ENCODE measurements around the gene CADPS2.

CADPS2 gene

GRCh38 chr7:122311734-122312450, 574.4 kb downstream of the CADPS2 start:
- DNase-seq (ENCODE audit: low read depth in 2 of 2), result no peak

- no peak for DNase-seq (ENCODE audit: low read depth in 2 of 2)
These were observed 575.1 kb downstream of the CADPS2 start for GRCh38 chr7:122311050-122311700.

GRCh38 chr7:122310119-122311021, 575.9 kb downstream of the CADPS2 start:
- DNase-seq (ENCODE audit: low read depth in 2 of 2), result no peak

DNA sequence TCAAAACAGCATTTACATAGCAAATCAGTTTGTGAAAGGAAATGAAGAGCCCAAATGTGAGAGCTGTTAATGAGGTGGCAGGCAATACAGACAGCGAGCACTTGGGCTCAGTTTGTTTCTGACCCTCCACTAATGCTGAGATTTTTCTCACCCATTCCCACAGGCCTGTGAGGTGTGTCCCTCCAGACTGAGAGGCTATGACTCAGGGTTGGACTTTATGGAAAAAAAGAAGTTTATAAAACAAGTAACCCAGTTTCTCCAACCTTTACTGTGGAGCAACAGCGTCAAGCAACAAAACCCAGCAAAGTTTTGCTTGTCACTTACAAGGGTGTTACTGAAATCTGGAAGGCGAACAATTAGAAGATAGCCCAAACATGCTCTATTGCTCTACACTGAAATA, 576.8 kb downstream of the CADPS2 start:
- DNase-seq (ENCODE audit: low read depth in 2 of 2), result no peak

DNA sequence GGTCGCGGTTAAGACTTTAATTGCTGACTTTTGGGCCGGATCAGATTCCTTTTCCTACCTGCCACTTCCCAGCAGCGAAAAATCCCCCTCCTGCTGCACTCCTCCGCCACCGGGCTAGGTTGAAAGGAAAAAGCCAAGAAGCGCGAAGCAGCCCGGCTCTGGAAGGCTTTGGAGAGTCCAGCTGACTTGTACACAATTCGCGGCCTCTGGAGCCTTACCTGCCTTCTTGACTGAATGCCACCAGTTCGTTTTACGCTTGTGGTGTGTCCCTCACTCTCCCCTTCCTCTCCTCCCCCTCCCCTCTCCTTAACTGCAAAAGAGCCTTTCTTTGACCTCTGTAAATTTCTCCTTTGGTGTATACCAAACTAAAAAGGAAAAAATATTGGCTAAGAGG, 579.0 kb downstream of the CADPS2 start:
- no peak for DNase-seq (ENCODE audit: low read depth in 2 of 2)

DNA sequence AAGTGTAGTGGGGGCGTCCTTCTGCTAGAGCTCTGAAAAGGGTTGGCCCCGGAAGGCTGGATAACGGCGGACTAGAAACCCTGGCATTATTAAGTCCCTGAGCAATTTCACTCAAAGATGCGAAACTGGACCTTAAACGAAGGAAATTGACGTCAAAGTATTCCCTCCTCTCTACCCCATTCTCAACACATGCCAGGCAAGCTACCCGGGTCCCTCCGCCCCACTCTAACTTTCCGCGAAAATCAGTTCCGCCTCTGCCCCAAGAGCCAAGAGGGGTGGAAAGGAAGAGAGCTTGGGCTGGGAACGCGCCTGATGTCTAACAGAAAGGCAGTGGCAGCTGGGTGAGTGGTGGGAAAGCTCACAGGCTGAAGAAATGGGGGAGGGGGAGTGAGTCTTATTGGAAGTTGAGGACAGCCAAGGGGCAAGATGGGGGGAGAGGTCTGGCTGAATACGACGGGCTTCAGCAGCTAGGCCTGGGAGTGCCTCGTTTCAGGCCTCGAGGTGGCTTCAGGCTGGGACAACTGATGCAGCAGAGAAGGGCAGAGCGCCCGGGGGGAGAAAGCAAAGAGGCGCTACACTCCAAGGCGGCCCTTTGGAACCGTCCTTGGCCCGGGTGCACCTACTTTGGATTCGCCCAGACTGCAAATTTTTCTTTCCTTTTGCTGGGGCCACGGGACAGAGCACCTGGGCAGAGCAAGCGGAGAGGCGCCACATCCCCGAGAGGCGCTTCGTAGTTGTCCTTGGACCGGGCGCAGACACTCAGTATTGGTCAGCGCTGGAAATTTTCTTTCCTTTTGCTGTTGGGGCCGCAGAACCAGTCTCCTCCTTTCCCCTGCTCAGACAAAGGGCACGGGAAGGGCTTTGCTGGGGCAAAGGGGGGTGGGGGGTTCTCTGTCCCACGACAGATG, 579.7 kb downstream of the CADPS2 start:
- no peak for DNase-seq (ENCODE audit: low read depth in 2 of 2)

- no peak for DNase-seq (ENCODE audit: low read depth in 2 of 2)
These were observed 580.6 kb downstream of the CADPS2 start for GRCh38 chr7:122305475-122306319.

GRCh38 chr7:122304996-122305421, 581.3 kb downstream of the CADPS2 start:
- no peak for DNase-seq (ENCODE audit: low read depth in 2 of 2)

GRCh38 chr7:122304319-122304975, 581.8 kb downstream of the CADPS2 start, which contains the start of gene FEZF1:
Gene FEZF1, minus strand, starts transcription at chr7:122304750. Its CDS starts 313 bp downstream, at chr7:122304437.
- no peak for DNase-seq (ENCODE audit: low read depth in 2 of 2)

- no peak for DNase-seq (ENCODE audit: low read depth in 2 of 2)
These were observed 582.5 kb downstream of the CADPS2 start for GRCh38 chr7:122303531-122304318.

GRCh38 chr7:122302761-122303530, 583.3 kb downstream of the CADPS2 start:
- no peak for DNase-seq (ENCODE audit: low read depth in 2 of 2)

GRCh38 chr7:122301858-122302760, 584.2 kb downstream of the CADPS2 start:
- DNase-seq (ENCODE audit: low read depth in 2 of 2), result no peak

DNA sequence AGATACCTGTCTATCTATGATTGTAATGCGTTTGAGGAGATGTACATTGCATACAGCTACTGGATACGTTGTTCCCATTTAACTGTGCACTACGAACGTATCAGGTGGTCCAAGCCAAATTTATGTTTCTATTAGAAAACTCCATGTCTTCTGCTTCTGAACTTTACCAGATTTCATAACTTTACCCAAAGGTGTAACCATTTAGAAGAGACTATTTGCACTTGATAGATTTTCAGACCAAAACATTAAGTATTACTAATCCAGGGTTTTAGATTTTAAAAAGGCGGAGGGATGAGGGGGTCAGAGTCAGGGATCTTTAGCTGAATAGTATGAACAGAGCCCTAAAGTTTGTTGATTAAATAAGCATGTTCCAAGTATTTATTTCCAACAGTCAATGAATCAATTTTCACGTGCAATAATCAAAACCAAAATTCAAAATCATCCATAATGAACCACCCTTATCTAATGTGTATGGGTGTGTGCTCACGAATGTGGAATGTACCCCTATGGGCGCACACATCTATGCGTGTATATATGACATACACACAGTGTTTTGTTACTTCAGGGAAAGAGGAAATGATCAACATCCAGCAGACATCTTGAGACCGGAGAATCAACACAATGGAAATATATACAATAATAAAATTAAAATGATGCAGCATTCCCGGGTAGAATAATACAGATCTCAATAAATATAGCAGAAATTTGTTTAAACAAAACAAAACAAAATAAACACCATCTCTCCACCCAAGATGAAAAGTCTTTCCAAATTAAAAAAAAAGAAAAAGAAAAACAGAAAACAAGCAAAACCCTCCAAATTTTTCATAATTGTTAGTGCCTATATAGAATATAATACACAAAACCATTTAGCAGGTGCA, 585.1 kb downstream of the CADPS2 start:
- no peak for DNase-seq (ENCODE audit: low read depth in 2 of 2)

DNA sequence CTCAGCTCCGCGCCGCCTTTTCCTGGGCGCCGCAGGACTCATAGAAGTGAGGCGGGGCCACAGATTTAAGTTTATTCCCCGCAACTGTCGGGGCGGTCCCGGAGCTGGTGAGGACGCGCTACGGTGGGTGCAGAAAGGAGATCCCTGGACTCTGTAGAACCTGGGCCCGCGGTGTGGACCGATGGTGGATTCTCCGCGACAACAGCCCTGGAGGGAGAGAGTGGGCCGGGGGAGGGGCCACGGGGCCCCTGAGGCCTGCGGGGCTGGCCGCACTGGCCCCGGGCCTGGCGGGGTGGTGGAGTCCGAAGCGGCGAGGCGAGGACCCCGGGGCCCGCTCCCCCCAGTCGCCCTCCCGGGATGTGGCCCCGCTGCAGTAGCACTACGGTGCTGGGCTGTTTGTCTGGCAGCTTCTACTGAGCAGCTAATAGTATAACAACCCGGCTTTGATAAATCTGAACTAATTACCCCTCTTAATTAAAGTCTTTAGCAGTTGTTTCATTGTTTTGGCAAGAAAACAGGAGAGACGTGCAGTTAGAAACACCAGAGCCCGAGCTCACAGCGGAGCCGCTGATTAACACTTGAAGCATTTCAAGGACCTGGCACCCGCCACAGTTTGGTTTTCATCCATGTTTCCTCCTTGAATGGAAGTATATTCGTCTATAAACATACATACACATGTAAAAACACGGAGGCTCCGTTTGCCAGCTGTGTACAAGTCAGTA, 585.9 kb downstream of the CADPS2 start:
- DNase-seq (ENCODE audit: low read depth in 2 of 2), result no peak

DNA sequence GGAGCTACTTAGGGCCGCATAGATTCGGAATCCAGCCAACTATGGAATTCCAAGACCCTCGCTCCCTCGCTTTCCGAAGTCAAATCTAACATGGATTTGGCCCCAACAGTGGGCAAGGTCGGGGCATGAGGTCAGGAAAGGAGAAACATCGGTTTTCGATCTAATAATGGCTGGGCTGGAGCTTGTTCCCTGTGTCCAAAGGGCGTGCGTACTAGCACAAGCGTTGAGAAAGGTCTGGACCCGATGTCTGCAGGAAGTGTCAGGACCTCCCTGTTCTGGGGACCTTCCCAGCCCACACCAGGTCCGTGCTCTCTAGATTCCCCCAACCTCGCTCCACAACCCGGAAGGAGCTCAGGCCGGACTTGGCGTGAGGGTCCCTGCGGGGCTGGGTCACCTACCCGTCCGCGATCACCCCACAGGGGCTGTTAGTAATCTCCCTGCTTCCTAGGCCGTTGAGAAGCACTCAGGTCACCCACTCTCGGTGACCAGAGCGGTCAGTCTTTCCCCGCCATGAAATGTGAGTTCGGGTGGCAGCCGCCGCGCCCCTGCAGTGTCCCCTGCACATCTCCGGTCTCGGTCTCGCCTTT, 586.5 kb downstream of the CADPS2 start:
- no peak for DNase-seq (ENCODE audit: low read depth in 2 of 2)

Data from stimulated activated CD4-positive, alpha-beta T cell treated with anti-CD3 and anti-CD28 coated beads, Interleukin-4, amount 100 ng/mL, for 48 hours (primary cell).